Psoas muscle (tissue), 8 donors: ENCODE data around the gene DPH7. TPM values are rescaled to one million over a fixed set of nuclear protein-coding genes. Genes with fewer than 3 reads are reported as not detected.

Source experiments
- ATAC-seq, 4 donors: fragments of 200-7000 bp; cut with Tn5 transposase; one replicate each; pipeline ENCODE4 v1.9.1; 2020; ENCODE audit warnings: moderate library complexity in 3 of 4, mild to moderate bottlenecking in 2 of 4
- DNase-seq, 2 donors: peaks; one replicate each; pipeline ENCODE4 v3.0.0-alpha.2; 2020
- H3K27ac ChIP-seq: fragments of 200-600 bp; one replicate; pipeline ENCODE4 v1.8.0; 2022
- H3K27me3 ChIP-seq, 3 donors: fragments of 200-600 bp in 1 of 3; one replicate each; pipeline versions ENCODE4 v1.6.1 to v1.8.0; 2013 to 2022; ENCODE audit warnings: low read length in 2 of 3, mild to moderate bottlenecking in 2 of 3, moderate library complexity in 1 of 3; ENCODE audit not compliant: insufficient read depth in 3 of 3
- H3K36me3 ChIP-seq, 2 donors: fragments of 200-600 bp in 1 of 2; one replicate each; pipeline versions ENCODE4 v1.6.1 to v1.8.0; 2013 to 2022; ENCODE audit warnings: low read depth in 1 of 2, mild to moderate bottlenecking in 1 of 2, moderate library complexity in 1 of 2; ENCODE audit not compliant: insufficient read depth in 1 of 2
- H3K4me1 ChIP-seq: fragments of 200-600 bp; one replicate; pipeline ENCODE4 v1.8.0; 2022
- H3K4me3 ChIP-seq: fragments of 200-600 bp; one replicate; pipeline ENCODE4 v1.8.0; 2022; ENCODE audit warnings: mild to moderate bottlenecking
- H3K9me3 ChIP-seq: fragments of 200-600 bp; one replicate; pipeline ENCODE4 v1.8.0; 2022
- CTCF ChIP-seq: fragments of 200-600 bp; IDR thresholded peaks from one replicate; pipeline ENCODE4 v1.8.0; 2022; ENCODE audit warnings: antibody characterized with exemption
- WGBS, 3 donors: extraction: QIAGEN DNeasy Blood & Tissue Kit; methylation state at CpG; one replicate each; pipeline versions ENCODE4 v1.1.6 to v1.1.7; 2013; 5-methylcytosine and 5-hydroxymethylcytosine counted together
- intact Hi-C, 2 donors: fragments of 100-400 bp; cut with DNase I; formaldehyde crosslinking; loops; one replicate each; pipeline versions ENCODE4 v1.11.0 to v1.14.2; 2022
- polyA plus RNA-seq, 3 donors: library from polyadenylated mRNA; stranded (reverse); fragments of 200-250 nt; gene quantifications; one replicate each; pipeline ENCODE4 v1.2.3, GENCODE V29; 2013
- total RNA-seq, 4 donors: library from RNA; stranded (reverse); fragmentation: NEBNext Ultra II Directional in 2 of 4; extraction: Animal tissue kit (Norgen Biotek cat#: 25700) in 2 of 4; gene quantifications; one replicate each; pipeline versions ENCODE4 v1.2.1 to v1.2.4, GENCODE V29; 2021 to 2023
- donor health status: healthy with polysubstance abuse.
- donor health status: DM: no; HTN: no; CAD: no; lungs with moderate emphysema.
- donor health status: Bipolar disorder and iron deficiency.
- donor health status: healthy.
- donor health status: DM: yes; HTN: yes; CAD: no.
- donor health status: DM: no; HTN: no; CAD: no.
- donor health status: DM: no; HTN: no; CAD: no.
- donor health status: DM: yes; HTN: yes; CAD: no.

DPH7 gene
- total and polyA plus RNA-seq, 7 donors = 9.1 to 17.8 (median 14.1) TPM

- Histone ChIP-seq H3K27me3 (no peaks in the 10 kb centered on the region), H3K27ac (no peak overlapping the region), H3K4me3 (peak overlapping the region; percentile 81), H3K36me3 (peaks cover 0 to 49% of the 10 kb centered on the region in 2 donors), H3K4me1 (peaks cover 9% of the 10 kb centered on the region), H3K9me3 (no peaks in the 10 kb centered on the region)
- ATAC-seq (no peak), DNase-seq (no peak)
- intact Hi-C loops = no loop called here
- WGBS, 3 donors = 87 to 93% (median 89%) methylated on average over 6 of the region's 6 CpGs
- TF ChIP-seq CTCF = no peak
These were observed 10.2 kb upstream of the DPH7 start for GRCh38 chr9:137588891-137589290.

GRCh38 chr9:137588311-137588710, 9.6 kb upstream of the DPH7 start:
- no peak overlapping the region for H3K27ac ChIP-seq
- H3K4me1 ChIP-seq = peaks cover 9% of the 10 kb centered on the region
- WGBS, 3 donors = 86 to 94% (median 89%) methylated on average over 13 of the region's 13 CpGs
- no peaks in the 10 kb centered on the region for H3K27me3 ChIP-seq
- no peaks in the 10 kb centered on the region for H3K9me3 ChIP-seq
- H3K36me3 ChIP-seq = peaks cover 0 to 52% of the 10 kb centered on the region in 2 donors
- ATAC-seq (no peak), DNase-seq (no peak)
- intact Hi-C loops = no loop called here
- H3K4me3 ChIP-seq = no peak overlapping the region
- TF ChIP-seq CTCF = no peak

GRCh38 chr9:137586854-137587253, 8.1 kb upstream of the DPH7 start:
- Histone ChIP-seq H3K27ac (no peak overlapping the region), H3K9me3 (no peaks in the 10 kb centered on the region), H3K4me3 (no peak overlapping the region), H3K4me1 (peaks cover 9% of the 10 kb centered on the region), H3K27me3 (no peaks in the 10 kb centered on the region), H3K36me3 (peaks cover 0 to 67% of the 10 kb centered on the region in 2 donors)
- ATAC-seq = no peak
- intact Hi-C loops = no loop called here
- DNase-seq = no peak
- TF ChIP-seq CTCF = no peak
- WGBS, 3 donors = 91 to 97% (median 92%) methylated on average over 14 of the region's 14 CpGs

- no peak overlapping the region for H3K27ac ChIP-seq
- no peaks in the 10 kb centered on the region for H3K27me3 ChIP-seq
- H3K36me3 ChIP-seq = peaks cover 3 to 75% of the 10 kb centered on the region in 2 donors
- intact Hi-C loops = no loop called here
- TF ChIP-seq CTCF = no peak
- no peaks in the 10 kb centered on the region for H3K9me3 ChIP-seq
- no peak for ATAC-seq
- peaks cover 9% of the 10 kb centered on the region for H3K4me1 ChIP-seq
- H3K4me3 ChIP-seq = no peak overlapping the region
- DNase-seq = no peak
- 77 to 85% (median 83%) methylated on average over 8 of the region's 8 CpGs for WGBS, 3 donors
These were observed 5.2 kb upstream of the DPH7 start for GRCh38 chr9:137583957-137584356.

- DNase-seq (no peak), ATAC-seq (no peak)
- intact Hi-C loops = no loop called here
- 84 to 86% (median 85%) methylated on average over 14 of the region's 14 CpGs for WGBS, 3 donors
- Histone ChIP-seq H3K27ac (no peak overlapping the region), H3K36me3 (peaks cover 3 to 71% of the 10 kb centered on the region in 2 donors), H3K9me3 (no peaks in the 10 kb centered on the region), H3K4me1 (peaks cover 7% of the 10 kb centered on the region), H3K27me3 (no peaks in the 10 kb centered on the region), H3K4me3 (no peak overlapping the region)
- no peak for TF ChIP-seq CTCF
These were observed 4.6 kb upstream of the DPH7 start for GRCh38 chr9:137583347-137583746.
